ENCODE results near the gene ZBTB9.

- TF ChIP-seq CTCF (IDR thresholded peaks at IDR 0.05) (no peak), EP300 (IDR thresholded peaks at IDR 0.05; ENCODE audit: borderline replicate concordance in 1 of 2, low read depth in 1 of 2, low read length in 1 of 2) (no peak), USF1 (IDR thresholded peaks at IDR 0.05; ENCODE audit: borderline replicate concordance, low read depth) (no peak), USF2 (IDR thresholded peaks at IDR 0.05; ENCODE audit: borderline replicate concordance, low read depth, low read length) (no peak), RFX5 (IDR thresholded peaks at IDR 0.05; ENCODE audit: low read length) (no peak), MAX (IDR thresholded peaks at IDR 0.05; ENCODE audit: low read depth) (no peak), FOXJ3 (CRISPR knock-in tag; IDR thresholded peaks at IDR 0.05) (no peak), PBX3 (IDR thresholded peaks at IDR 0.05) (no peak)
These were observed 34.0 kb downstream of the ZBTB9 start for GRCh38 chr6:33488339-33488738.
